H1 (cell line): Measurements from ENCODE around the gene PDCD6IP. TPM values are rescaled to one million over a fixed set of nuclear protein-coding genes. Genes with fewer than 3 reads are reported as not detected.

Experiments
- CTCF ChIA-PET: fragments of 300-600 bp; sonication (Branson Sonifier 250); formaldehyde crosslinking; loops from one replicate; lab custom pipeline; 2021; ENCODE audit not compliant: partially characterized antibody; lab: Charles Lee
- POLR2A ChIA-PET: fragments of 300-600 bp; sonication (Branson Sonifier 250); formaldehyde crosslinking; loops from one replicate; lab custom pipeline; 2021; ENCODE audit warnings: inconsistent platforms; ENCODE audit not compliant: partially characterized antibody; lab: Charles Lee
- DNase-seq, 2 experiments: peaks; one replicate each; pipeline versions ENCODE4 v3.0.0 to v3.0.0-alpha.2; 2010 to 2022; ENCODE audit warnings: low spot score in 2 of 2, low read depth in 1 of 2, mixed read lengths in 1 of 2
- FAIRE-seq: peaks from 2 replicates; lab custom pipeline; 2011; peaks lifted over from hg19 to GRCh38; lab: Jason Lieb, UNC
- H2AFZ ChIP-seq: 2 replicates; pipeline ENCODE4 v1.8.1; 2012; ENCODE audit warnings: low read length, inconsistent platforms
- H2AK5ac ChIP-seq: 2 replicates; pipeline ENCODE4 v1.6.1; 2013; ENCODE audit warnings: low read depth, low read length
- H2BK120ac ChIP-seq: replicated peaks from 2 replicates; pipeline ENCODE3; 2013; ENCODE audit warnings: low read depth, low read length, inconsistent platforms
- H2BK12ac ChIP-seq: 2 replicates; pipeline ENCODE4 v1.6.1; 2013; ENCODE audit warnings: low read depth, low read length
- H2BK15ac ChIP-seq: 2 replicates; pipeline ENCODE4 v1.6.1; 2013; ENCODE audit warnings: low read length
- H2BK20ac ChIP-seq: 2 replicates; pipeline ENCODE4 v1.6.1; 2013; ENCODE audit warnings: low read length
- H2BK5ac ChIP-seq: 2 replicates; pipeline ENCODE4 v1.6.1; 2013; ENCODE audit warnings: low read depth, low read length
- H3K14ac ChIP-seq: 2 replicates; pipeline ENCODE4 v1.6.1; 2013; ENCODE audit warnings: inconsistent platforms; ENCODE audit not compliant: insufficient read length
- H3K18ac ChIP-seq: 2 replicates; pipeline ENCODE4 v1.6.1; 2013; ENCODE audit warnings: low read length; ENCODE audit errors: extremely low read depth
- H3K23ac ChIP-seq: 2 replicates; pipeline ENCODE4 v1.6.1; 2013; ENCODE audit warnings: inconsistent platforms; ENCODE audit not compliant: insufficient read length
- H3K23me2 ChIP-seq: 2 replicates; pipeline ENCODE4 v1.6.1; 2013; ENCODE audit warnings: low read depth, low read length
- H3K27ac ChIP-seq: 2 replicates; pipeline ENCODE4 v1.6.1; 2011; ENCODE audit warnings: low read depth, low read length, inconsistent platforms
- H3K27me3 ChIP-seq, 4 experiments: replicated peaks in 1 of 4; 1 replicate in 1 of 4; 2 replicates in 3 of 4; pipeline versions ENCODE4 v1.6.1 to v1.8.1; 2011 to 2013; ENCODE audit warnings: low read length in 3 of 4, mild to moderate bottlenecking in 3 of 4, inconsistent platforms in 2 of 4, mixed read lengths in 2 of 4, moderate library complexity in 1 of 4; ENCODE audit not compliant: control insufficient read depth in 3 of 4, insufficient read depth in 3 of 4; ENCODE audit errors: extremely low read depth in 1 of 4
- H3K36me3 ChIP-seq, 4 experiments: 2 replicates each; pipeline versions ENCODE4 v1.6.1 to v1.8.1; 2011 to 2013; ENCODE audit warnings: mild to moderate bottlenecking in 4 of 4, low read length in 3 of 4, moderate library complexity in 2 of 4, control low read depth in 1 of 4, inconsistent platforms in 1 of 4; ENCODE audit not compliant: insufficient read depth in 4 of 4, control insufficient read depth in 2 of 4
- H3K4ac ChIP-seq: replicated peaks from 2 replicates; pipeline ENCODE3; 2013; ENCODE audit warnings: low read length, low read depth, mixed read lengths, inconsistent platforms; ENCODE audit not compliant: insufficient read length
- H3K4me1 ChIP-seq, 4 experiments: replicated peaks in 1 of 4; 1 replicate in 1 of 4; 2 replicates in 3 of 4; pipeline versions ENCODE4 v1.6.1 to v1.8.1; 2011 to 2013; ENCODE audit warnings: low read length in 3 of 4, inconsistent platforms in 2 of 4, mixed read lengths in 1 of 4; ENCODE audit not compliant: insufficient read depth in 4 of 4, control insufficient read depth in 3 of 4
- H3K4me2 ChIP-seq, 2 experiments: 2 replicates each; pipeline versions ENCODE4 v1.6.1 to v1.8.1; 2011 to 2013; ENCODE audit warnings: low read depth in 2 of 2, low read length in 2 of 2, control low read depth in 1 of 2, inconsistent platforms in 1 of 2, mild to moderate bottlenecking in 1 of 2; ENCODE audit not compliant: insufficient read depth in 1 of 2
- H3K4me3 ChIP-seq, 4 experiments: fragments of 200-600, 300-600 bp in 1 of 4; sonication (generic), shearing (Covaris generic), sonication (Bioruptor Twin) in 1 of 4; 2 replicates each; pipeline versions ENCODE4 v1.5.1 to v1.8.1; 2011 to 2016; ENCODE audit warnings: low read length in 4 of 4, low read depth in 3 of 4, control low read depth in 2 of 4, inconsistent platforms in 2 of 4, mild to moderate bottlenecking in 2 of 4, mixed read lengths in 1 of 4, moderate library complexity in 1 of 4; ENCODE audit not compliant: insufficient read depth in 2 of 4; ENCODE audit errors: extremely low read depth in 1 of 4
- H3K56ac ChIP-seq: replicated peaks from 2 replicates; pipeline ENCODE3; 2013; ENCODE audit warnings: low read depth, mild to moderate bottlenecking, mixed read lengths, low read length, inconsistent platforms; ENCODE audit not compliant: insufficient read length
- H3K79me1 ChIP-seq: 2 replicates; pipeline ENCODE4 v1.6.1; 2013; ENCODE audit warnings: low read depth, low read length, control low read depth
- H3K79me2 ChIP-seq, 2 experiments: 2 replicates each; pipeline versions ENCODE4 v1.6.1 to v1.8.1; 2012 to 2013; ENCODE audit warnings: low read length in 2 of 2, mild to moderate bottlenecking in 2 of 2, inconsistent platforms in 1 of 2; ENCODE audit not compliant: insufficient read depth in 2 of 2, control insufficient read depth in 1 of 2
- H3K9ac ChIP-seq, 4 experiments: replicated peaks in 1 of 4; 1 replicate in 1 of 4; 2 replicates in 3 of 4; pipeline versions ENCODE4 v1.6.1 to v1.8.1; 2011 to 2013; ENCODE audit warnings: low read depth in 3 of 4, low read length in 3 of 4, control low read depth in 2 of 4, mild to moderate bottlenecking in 2 of 4, moderate library complexity in 2 of 4, inconsistent platforms in 1 of 4; ENCODE audit errors: extremely low read depth in 1 of 4
- H3K9me3 ChIP-seq, 2 experiments: 2 replicates each; pipeline versions ENCODE4 v1.6.1 to v1.8.1; 2012 to 2013; ENCODE audit warnings: mild to moderate bottlenecking in 2 of 2, moderate library complexity in 2 of 2, control low read depth in 1 of 2, inconsistent platforms in 1 of 2, low read depth in 1 of 2, low read length in 1 of 2, mixed read lengths in 1 of 2; ENCODE audit not compliant: insufficient read depth in 2 of 2
- H4K20me1 ChIP-seq, 2 experiments: replicated peaks in 1 of 2; 2 replicates each; pipeline versions ENCODE3 to v1.8.1; 2011 to 2013; ENCODE audit warnings: inconsistent platforms in 2 of 2, low read length in 2 of 2, mild to moderate bottlenecking in 1 of 2; ENCODE audit not compliant: insufficient read depth in 2 of 2, control insufficient read depth in 1 of 2
- H4K5ac ChIP-seq: 2 replicates; pipeline ENCODE4 v1.6.1; 2013; ENCODE audit warnings: low read length, low read depth, mixed read lengths, inconsistent platforms; ENCODE audit not compliant: insufficient read length
- H4K8ac ChIP-seq: 2 replicates; pipeline ENCODE4 v1.8.0; 2013; ENCODE audit warnings: mild to moderate bottlenecking, moderate library complexity, low read length, inconsistent platforms; ENCODE audit not compliant: insufficient read depth; ENCODE audit errors: extremely low read depth
- H4K91ac ChIP-seq: replicated peaks from 2 replicates; pipeline ENCODE3; 2013; ENCODE audit warnings: low read length, mixed read lengths, inconsistent platforms; ENCODE audit not compliant: insufficient read length
- BACH1 ChIP-seq: IDR thresholded peaks from 2 replicates; pipeline ENCODE4 v1.6.1; 2012; ENCODE audit warnings: low read length, improper control_type of control experiment
- CREB1 ChIP-seq: IDR thresholded peaks from 2 replicates; pipeline ENCODE4 v1.6.1; 2012; ENCODE audit warnings: inconsistent platforms
- HDAC2 ChIP-seq, 2 experiments: fragments of 300-600 bp in 1 of 2; sonication (generic) in 1 of 2; IDR thresholded peaks; 2 replicates each; pipeline ENCODE4 v1.6.1; 2011 to 2012; ENCODE audit warnings: low read depth in 2 of 2, low read length in 2 of 2, mild to moderate bottlenecking in 2 of 2, moderate library complexity in 2 of 2, borderline replicate concordance in 1 of 2, inconsistent platforms in 1 of 2
- MAFK ChIP-seq: IDR thresholded peaks from 2 replicates; pipeline ENCODE4 v1.6.1; 2012; ENCODE audit warnings: low read depth, mild to moderate bottlenecking, improper control_type of control experiment, low read length
- POLR2A ChIP-seq, 2 experiments: IDR thresholded peaks; 1 replicate in 1 of 2; 2 replicates in 1 of 2; pipeline ENCODE4 v1.6.1; 2011; ENCODE audit warnings: low read depth in 2 of 2, low read length in 2 of 2, mild to moderate bottlenecking in 2 of 2; ENCODE audit errors: control extremely low read depth in 1 of 2
- RBBP5 ChIP-seq: IDR thresholded peaks from 2 replicates; pipeline ENCODE4 v1.7.1; 2012; ENCODE audit warnings: low read depth, mild to moderate bottlenecking, inconsistent platforms, low read length, moderate library complexity, borderline replicate concordance
- RFX5 ChIP-seq: IDR thresholded peaks from 2 replicates; pipeline ENCODE4 v1.6.1; 2011; ENCODE audit warnings: low read depth, low read length, improper control_type of control experiment, borderline replicate concordance
- SIX5 ChIP-seq: IDR thresholded peaks from 2 replicates; pipeline ENCODE4 v1.6.1; 2011; ENCODE audit warnings: mild to moderate bottlenecking, low read depth, low read length
- TAF7 ChIP-seq: optimal IDR thresholded peaks from 2 replicates; pipeline ENCODE3; 2011; ENCODE audit warnings: low read depth, mild to moderate bottlenecking, inconsistent platforms, low read length, moderate library complexity, borderline replicate concordance
- WGBS, 2 experiments: shearing (Covaris generic) in 1 of 2; methylation state at CpG; one replicate each; pipeline versions ENCODE4 v1.1.6 to v1.1.7; 2013 to 2015; ENCODE audit warnings: low lambda C conversion rate in 2 of 2, mixed read lengths in 2 of 2, inconsistent platforms in 1 of 2, low coverage in 1 of 2, missing lambda C conversion rate in 1 of 2; ENCODE audit not compliant: insufficient replicate concordance in 2 of 2, insufficient coverage in 1 of 2, insufficient read length in 1 of 2; ENCODE audit errors: extremely low coverage in 1 of 2, missing lambda C conversion rate in 1 of 2; 5-methylcytosine and 5-hydroxymethylcytosine counted together
- polyA plus RNA-seq, 7 experiments: library from polyadenylated mRNA; depleted of rRNA in 3 of 7; stranded (reverse) in 5 of 7; unstranded in 2 of 7; fragments of >200 nt in 5 of 7; fragments of 200-250 nt in 2 of 7; gene quantifications; 1 replicate in 5 of 7; 2 replicates in 1 of 7; 4 replicates in 1 of 7; pipeline versions ENCODE4 v1.2.1 to v1.2.3, GENCODE V29; 2011 to 2013; ENCODE audit warnings: missing spikeins in 2 of 7, mixed read lengths in 2 of 7
- total RNA-seq: library from RNA; stranded (reverse); fragmentation: NEBNext Ultra II Directional; extraction: Animal tissue kit (Norgen Biotek cat#: 25700); gene quantifications from 2 replicates; pipeline ENCODE4 v1.2.1, GENCODE V29; 2021
- TF ChIP-seq, protein P1 (sequence below): IDR thresholded peaks from 2 replicates; pipeline ENCODE4 v1.6.1; 2012; ENCODE audit warnings: inconsistent platforms

Gene PDCD6IP
- total and polyA plus RNA-seq, 2 of the 8 experiments (the other 6 are each of a cell fraction or from before 2014, with no cell fraction given): 61.7 to 155 TPM

DNA sequence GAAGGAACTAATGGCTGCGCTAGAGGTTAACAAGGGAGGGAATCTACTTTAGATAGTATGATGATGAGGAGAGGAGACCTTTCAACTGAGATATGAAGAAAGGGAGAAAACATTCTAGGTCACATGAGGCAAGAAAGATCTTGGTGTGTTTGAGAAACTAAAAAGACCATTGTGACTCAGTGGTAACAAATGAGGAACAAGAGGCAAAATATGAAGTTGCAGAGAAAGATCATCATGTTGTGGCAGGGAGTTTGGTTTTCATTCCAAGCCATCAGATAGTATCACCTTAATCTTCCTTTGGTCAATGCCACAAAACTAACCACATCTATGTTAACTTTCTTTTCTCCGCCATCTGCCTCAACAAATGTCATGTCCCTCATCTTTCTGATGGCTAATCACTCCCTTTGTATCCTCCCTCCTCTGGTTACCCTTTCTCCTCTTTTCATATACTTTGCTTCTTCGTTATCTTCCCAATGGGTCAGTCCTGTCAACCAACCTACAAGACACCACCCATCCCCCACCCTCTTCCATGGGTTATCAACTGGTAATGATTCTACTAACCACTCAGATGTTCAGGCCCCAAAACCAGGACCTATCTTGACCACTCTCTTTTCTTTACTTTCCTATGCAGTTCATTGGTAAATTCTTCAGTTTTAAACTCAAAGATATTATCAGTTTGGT, 2.4 kb upstream of the PDCD6IP start:
- 91% methylated on average over 3 of the region's 3 CpGs; no CpG with 5 or more reads in 1 of the 2 experiments for WGBS, 2 experiments
- no peak overlapping the region for H2AFZ ChIP-seq
- FAIRE-seq: no peak

More for the DNA sequence above, 2.4 kb upstream of the PDCD6IP start:
- H2BK5ac ChIP-seq: no peak overlapping the region
- H4K5ac ChIP-seq: no peak overlapping the region
- CTCF ChIA-PET: interaction anchor here (1.2 kb wide), 1 partner anchor 20 kb away, joined by 4 read pairs; no protein-coding TSS in a partner anchor
- no peak overlapping the region for H3K27ac ChIP-seq
- no peak overlapping the region for H3K56ac ChIP-seq
- no peak overlapping the region for H2BK12ac ChIP-seq
- H3K9ac ChIP-seq: no peak overlapping the region
- no peak overlapping the region for H3K4me2 ChIP-seq
- no peaks in the 10 kb centered on the region for H4K20me1 ChIP-seq
- H3K36me3 ChIP-seq: no peaks in the 10 kb centered on the region
- TF ChIP-seq RFX5: no peak
- no peak for TF ChIP-seq POLR2A (IDR thresholded peaks at IDR 0.05; ENCODE audit: control extremely low read depth in 1 of 2, low read depth in 2 of 2, low read length in 2 of 2)
- no peak for TF ChIP-seq MAFK
- TF ChIP-seq BACH1: no peak
- TF ChIP-seq TAF7: no peak
- no peak for TF ChIP-seq HDAC2 (IDR thresholded peaks at IDR 0.05; ENCODE audit: borderline replicate concordance in 1 of 2, low read depth in 2 of 2, low read length in 2 of 2)
- no peak for TF ChIP-seq RBBP5
- no peak for TF ChIP-seq SIX5
- TF ChIP-seq CREB1: no peak
- TF ChIP-seq, protein P1, sequence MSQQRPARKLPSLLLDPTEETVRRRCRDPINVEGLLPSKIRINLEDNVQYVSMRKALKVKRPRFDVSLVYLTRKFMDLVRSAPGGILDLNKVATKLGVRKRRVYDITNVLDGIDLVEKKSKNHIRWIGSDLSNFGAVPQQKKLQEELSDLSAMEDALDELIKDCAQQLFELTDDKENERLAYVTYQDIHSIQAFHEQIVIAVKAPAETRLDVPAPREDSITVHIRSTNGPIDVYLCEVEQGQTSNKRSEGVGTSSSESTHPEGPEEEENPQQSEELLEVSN: no peak
- no peaks in the 10 kb centered on the region for H3K9me3 ChIP-seq
- H3K14ac ChIP-seq: no peak overlapping the region
- H3K23me2 ChIP-seq: peaks cover 4% of the 10 kb centered on the region
- peaks cover 0 to 25% of the 10 kb centered on the region in 2 experiments; a peak in 3 of 4 replicates for H3K79me2 ChIP-seq
- no peak overlapping the region for H2BK120ac ChIP-seq
- no peaks in the 10 kb centered on the region for H3K79me1 ChIP-seq
- no peak for DNase-seq
- no peak overlapping the region for H2AK5ac ChIP-seq
- H3K4me3 ChIP-seq: no peak overlapping the region
- H3K27me3 ChIP-seq: no peaks in the 10 kb centered on the region
- peaks cover 0 to 4% (median under 1%) of the 10 kb centered on the region in 4 experiments; a peak in 3 of 7 replicates for H3K4me1 ChIP-seq
- POLR2A ChIA-PET: no interaction called here
- no peak overlapping the region for H2BK20ac ChIP-seq
- no peak overlapping the region for H2BK15ac ChIP-seq
- no peak overlapping the region for H4K91ac ChIP-seq
- no peak overlapping the region for H4K8ac ChIP-seq
- no peak overlapping the region for H3K23ac ChIP-seq
- H3K4ac ChIP-seq: no peak overlapping the region
- no peak overlapping the region for H3K18ac ChIP-seq
